Smooth muscle cell (in vitro differentiated cells): ENCODE measurements around the gene SCAPER. TPM values are rescaled to one million over a fixed set of nuclear protein-coding genes. Genes with fewer than 3 reads are reported as not detected.
"Not testable (repeated sequence)": the region's sequence is repeated elsewhere in the genome, so short reads cannot be mapped to it uniquely, and the experiment has no call there.

Source experiments
- DNase-seq: peaks from one replicate; lab custom pipeline; 2025; ENCODE audit not compliant: unreplicated experiment; lab: John Stamatoyannopoulos, UW
- H2AFZ ChIP-seq: fragments of 200-600 bp; sonication (generic); 2 replicates; pipeline ENCODE4 v1.6.0; 2016; ENCODE audit warnings: antibody characterized with exemption, low read depth, mild to moderate bottlenecking
- H3F3A ChIP-seq: fragments of 200-600 bp; sonication (generic); 2 replicates; pipeline ENCODE4 v1.6.0; 2017; ENCODE audit warnings: antibody characterized with exemption, low read depth
- H3K27ac ChIP-seq: fragments of 200-600 bp; sonication (generic); 2 replicates; pipeline ENCODE4 v1.5.1; 2016; ENCODE audit warnings: low read depth, mild to moderate bottlenecking
- H3K27me3 ChIP-seq: fragments of 200-600 bp; sonication (generic); 2 replicates; pipeline ENCODE4 v1.6.1; 2016; ENCODE audit warnings: low read depth, mild to moderate bottlenecking
- H3K36me3 ChIP-seq: fragments of 200-600 bp; sonication (generic); 2 replicates; pipeline ENCODE4 v1.5.1; 2016; ENCODE audit warnings: low read depth
- H3K4me1 ChIP-seq: fragments of 200-600 bp; sonication (generic); 2 replicates; pipeline ENCODE4 v1.5.1; 2016; ENCODE audit warnings: low read depth
- H3K4me2 ChIP-seq: fragments of 200-600 bp; sonication (generic); 2 replicates; pipeline ENCODE4 v1.6.0; 2016; ENCODE audit warnings: mild to moderate bottlenecking
- H3K4me3 ChIP-seq: fragments of 200-600 bp; sonication (generic); 2 replicates; pipeline ENCODE4 v1.5.1; 2016; ENCODE audit warnings: mild to moderate bottlenecking
- H3K79me2 ChIP-seq: fragments of 200-600 bp; sonication (generic); 2 replicates; pipeline ENCODE4 v1.6.0; 2016; ENCODE audit warnings: low read depth, mild to moderate bottlenecking
- H3K9ac ChIP-seq: fragments of 200-600 bp; sonication (generic); 2 replicates; pipeline ENCODE4 v1.6.0; 2016; ENCODE audit warnings: low read depth
- H3K9me3 ChIP-seq: fragments of 200-600 bp; sonication (generic); replicated peaks from 2 replicates; pipeline ENCODE4 v1.5.1; 2016; ENCODE audit warnings: low read depth
- H4K20me1 ChIP-seq: fragments of 200-600 bp; sonication (generic); 2 replicates; pipeline ENCODE4 v1.6.0; 2016; ENCODE audit warnings: low read depth
- WGBS: methylation state at CpG from one replicate; pipeline ENCODE4 v1.1.7; 2016; ENCODE audit warnings: low lambda C conversion rate; 5-methylcytosine and 5-hydroxymethylcytosine counted together
- polyA plus RNA-seq: library from polyadenylated mRNA; unstranded; fragments of >200 nt; fragmentation: Nextera tagmentation; extraction: Ambion mirVana; gene quantifications from 2 replicates; pipeline ENCODE4 v1.2.1, GENCODE V29; 2016
- total RNA-seq: library from RNA; depleted of rRNA; stranded (reverse); fragments of >200 nt; gene quantifications from 2 replicates; pipeline ENCODE4 v1.2.3, GENCODE V29; 2014
- TF ChIP-seq, protein P1 (sequence below): fragments of 200-600 bp; sonication (generic); IDR thresholded peaks from 2 replicates; pipeline ENCODE4 v1.5.1; 2017; ENCODE audit warnings: borderline replicate concordance, mild to moderate bottlenecking, antibody characterized with exemption; ENCODE audit not compliant: insufficient read depth, poor library complexity, severe bottlenecking

The SCAPER gene
- total and polyA plus RNA-seq, 2 experiments from 2014 or later: 6.6 to 34.3 TPM

DNA sequence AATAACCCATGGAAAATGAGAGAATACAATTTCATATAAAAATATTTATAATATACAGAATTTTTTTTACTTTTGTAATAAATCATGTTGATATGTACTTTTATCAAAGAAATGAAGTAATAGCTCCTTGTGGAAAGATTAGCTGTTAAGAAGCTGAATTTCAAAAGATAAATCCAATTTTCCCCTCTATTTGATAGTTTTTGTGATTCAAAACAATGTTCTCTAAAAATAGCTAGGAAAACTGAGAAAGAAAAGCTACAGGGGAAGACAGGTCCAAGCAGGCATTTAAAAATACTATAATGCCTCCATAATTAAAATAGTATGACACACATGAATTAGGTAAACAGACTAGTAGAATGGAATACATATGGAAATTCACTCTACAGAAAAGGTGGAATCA lies 44.9 kb downstream of the SCAPER start:
- TF ChIP-seq, protein P1, sequence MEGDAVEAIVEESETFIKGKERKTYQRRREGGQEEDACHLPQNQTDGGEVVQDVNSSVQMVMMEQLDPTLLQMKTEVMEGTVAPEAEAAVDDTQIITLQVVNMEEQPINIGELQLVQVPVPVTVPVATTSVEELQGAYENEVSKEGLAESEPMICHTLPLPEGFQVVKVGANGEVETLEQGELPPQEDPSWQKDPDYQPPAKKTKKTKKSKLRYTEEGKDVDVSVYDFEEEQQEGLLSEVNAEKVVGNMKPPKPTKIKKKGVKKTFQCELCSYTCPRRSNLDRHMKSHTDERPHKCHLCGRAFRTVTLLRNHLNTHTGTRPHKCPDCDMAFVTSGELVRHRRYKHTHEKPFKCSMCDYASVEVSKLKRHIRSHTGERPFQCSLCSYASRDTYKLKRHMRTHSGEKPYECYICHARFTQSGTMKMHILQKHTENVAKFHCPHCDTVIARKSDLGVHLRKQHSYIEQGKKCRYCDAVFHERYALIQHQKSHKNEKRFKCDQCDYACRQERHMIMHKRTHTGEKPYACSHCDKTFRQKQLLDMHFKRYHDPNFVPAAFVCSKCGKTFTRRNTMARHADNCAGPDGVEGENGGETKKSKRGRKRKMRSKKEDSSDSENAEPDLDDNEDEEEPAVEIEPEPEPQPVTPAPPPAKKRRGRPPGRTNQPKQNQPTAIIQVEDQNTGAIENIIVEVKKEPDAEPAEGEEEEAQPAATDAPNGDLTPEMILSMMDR: no peak
- H4K20me1 ChIP-seq: no peaks in the 10 kb centered on the region
- H3K4me1 ChIP-seq: no peaks in the 10 kb centered on the region
- H3K9me3 ChIP-seq: no peaks in the 10 kb centered on the region
- no peak overlapping the region for H2AFZ ChIP-seq
- H3K27ac ChIP-seq: no peak overlapping the region
- H3K36me3 ChIP-seq: no peaks in the 10 kb centered on the region
- H3K27me3 ChIP-seq: no peaks in the 10 kb centered on the region
- no peak overlapping the region for H3K4me2 ChIP-seq
- H3K79me2 ChIP-seq: no peaks in the 10 kb centered on the region
- no peak overlapping the region for H3K4me3 ChIP-seq
- no peak overlapping the region for H3K9ac ChIP-seq
- no peak for DNase-seq
- no peaks in the 10 kb centered on the region for H3F3A ChIP-seq

DNA sequence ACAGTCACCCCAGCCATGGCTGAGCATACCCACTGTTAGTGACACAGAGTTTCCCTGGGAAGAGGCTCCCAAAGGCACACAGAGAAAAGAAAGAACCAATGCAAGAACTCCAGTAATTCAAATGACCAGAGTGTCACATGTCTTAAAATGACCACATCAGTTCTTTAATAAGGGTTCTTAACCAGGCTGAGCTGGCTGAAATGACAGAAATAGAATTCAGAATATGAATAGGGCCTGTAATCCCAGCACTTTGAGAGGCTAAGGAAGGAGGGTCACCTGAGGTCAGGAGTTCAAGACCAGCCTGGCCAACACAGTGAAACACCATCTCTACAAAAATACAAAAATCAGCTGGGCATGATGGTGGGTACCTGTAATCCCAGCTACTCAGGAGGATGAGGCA lies 54.8 kb downstream of the SCAPER start:
- H3F3A ChIP-seq, H3K36me3 ChIP-seq, H3K27me3 ChIP-seq, H3K4me3 ChIP-seq, DNase-seq, H3K4me2 ChIP-seq, H3K9me3 ChIP-seq, H4K20me1 ChIP-seq, H2AFZ ChIP-seq, H3K27ac ChIP-seq, H3K4me1 ChIP-seq, H3K79me2 ChIP-seq, H3K9ac ChIP-seq: not testable (repeated sequence)

DNA sequence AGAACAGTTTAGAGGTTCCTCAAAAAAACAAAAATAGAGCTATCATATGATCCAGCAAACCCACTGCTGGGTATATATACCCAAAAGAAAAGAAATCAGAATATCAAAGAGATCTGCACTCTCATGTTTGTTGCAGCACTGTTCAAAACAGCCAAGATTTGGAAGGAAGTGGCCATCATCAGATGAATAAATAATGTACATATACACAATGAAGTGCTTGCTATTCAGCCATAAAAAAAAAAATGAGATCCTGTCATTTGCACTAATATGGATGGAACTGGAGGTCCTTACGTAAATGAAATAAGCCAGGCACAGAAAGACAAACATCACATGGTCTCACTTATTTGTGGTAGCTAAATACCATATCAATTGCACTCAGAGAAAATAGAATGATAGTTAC lies 58.4 kb downstream of the SCAPER start:
- H3K4me1 ChIP-seq: no peaks in the 10 kb centered on the region
- TF ChIP-seq, protein P1: no peak
- no peak overlapping the region for H3K27ac ChIP-seq
- H4K20me1 ChIP-seq: peaks cover 7% of the 10 kb centered on the region
- H3F3A ChIP-seq: no peaks in the 10 kb centered on the region
- H3K4me3 ChIP-seq: no peak overlapping the region
- H3K79me2 ChIP-seq: no peaks in the 10 kb centered on the region
- H3K4me2 ChIP-seq: no peak overlapping the region
- H3K9me3 ChIP-seq: no peaks in the 10 kb centered on the region
- no peaks in the 10 kb centered on the region for H3K36me3 ChIP-seq
- DNase-seq: no peak
- no peak overlapping the region for H3K9ac ChIP-seq
- no peaks in the 10 kb centered on the region for H3K27me3 ChIP-seq
- 92% methylated on average over 1 of the region's 1 CpG for WGBS
- no peak overlapping the region for H2AFZ ChIP-seq

DNA sequence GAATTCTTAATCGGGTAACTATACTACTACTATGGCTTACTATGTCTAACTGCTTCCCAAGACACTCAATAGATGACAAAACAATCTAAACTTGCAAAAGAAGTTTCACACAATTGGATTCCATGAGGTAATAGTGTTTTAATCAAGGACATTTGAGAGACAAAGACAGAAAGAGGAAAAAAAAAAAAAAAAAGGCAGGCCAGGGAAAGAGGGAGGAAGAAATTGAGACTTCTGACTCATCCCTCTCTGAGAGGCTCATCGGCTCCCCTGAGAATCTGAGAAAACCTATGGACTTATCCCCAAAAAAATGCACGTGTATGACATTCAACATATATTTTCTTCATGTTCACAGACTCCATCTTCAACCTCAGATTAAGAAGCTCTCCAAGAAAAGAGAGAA lies 61.0 kb downstream of the SCAPER start:
- DNase-seq: no peak
- Histone ChIP-seq H3K27ac (no peak overlapping the region), H3K9ac (no peak overlapping the region), H2AFZ (no peak overlapping the region), H3K79me2 (no peaks in the 10 kb centered on the region), H3K4me1 (no peaks in the 10 kb centered on the region), H3K4me3 (no peak overlapping the region), H3F3A (no peaks in the 10 kb centered on the region), H3K4me2 (no peak overlapping the region), H3K9me3 (no peaks in the 10 kb centered on the region), H4K20me1 (peaks cover 7% of the 10 kb centered on the region), H3K27me3 (no peaks in the 10 kb centered on the region), H3K36me3 (no peaks in the 10 kb centered on the region)
- 52% methylated on average over 3 of the region's 3 CpGs for WGBS
- TF ChIP-seq, protein P1: no peak
